Chondrocyte (in vitro differentiated cells): ENCODE measurements around the gene PARVB. TPM values are rescaled to one million over a fixed set of nuclear protein-coding genes. Genes with fewer than 3 reads are reported as not detected.

ENCODE experiments used
- DNase-seq: peaks from one replicate; pipeline ENCODE4 v3.0.0; 2021; ENCODE audit warnings: mixed read lengths, low spot score
- H3K27ac Mint-ChIP-seq: one replicate; pipeline ENCODE4 v1.8.0; 2021; ENCODE audit warnings: mild to moderate bottlenecking, moderate library complexity, mixed read lengths; ENCODE audit not compliant: unreplicated experiment
- H3K27me3 Mint-ChIP-seq: 2 replicates; pipeline ENCODE4 v1.8.0; 2021; ENCODE audit warnings: low read depth, mixed read lengths
- H3K36me3 Mint-ChIP-seq: 2 replicates; pipeline ENCODE4 v1.8.0; 2021; ENCODE audit warnings: low read depth, mixed read lengths
- H3K4me1 Mint-ChIP-seq: 2 replicates; pipeline ENCODE4 v1.8.0; 2021; ENCODE audit warnings: low read depth, mild to moderate bottlenecking, mixed read lengths
- H3K4me3 Mint-ChIP-seq: one replicate; pipeline ENCODE4 v1.8.0; 2021; ENCODE audit warnings: mild to moderate bottlenecking, moderate library complexity, mixed read lengths; ENCODE audit not compliant: unreplicated experiment
- H3K9me3 Mint-ChIP-seq: 2 replicates; pipeline ENCODE4 v1.8.0; 2021; ENCODE audit warnings: low read depth, mixed read lengths
- total RNA-seq: library from RNA; stranded (reverse); gene quantifications from 3 replicates; pipeline ENCODE4 v1.2.1, GENCODE V29; 2021
- TF ChIP-seq, protein P1 (sequence below): fragments of 200-600 bp; sonication (generic); IDR thresholded peaks from 2 replicates; pipeline ENCODE4 v1.5.0; 2021; ENCODE audit warnings: antibody characterized with exemption, mild to moderate bottlenecking, moderate library complexity

PARVB gene
- total RNA-seq, 1 donor from 2014 or later = 33.6 TPM

GRCh38 chr22:44002997-44003396 lies 21.1 kb upstream of the PARVB start:
- no peak overlapping the region for H3K27ac Mint-ChIP-seq
- H3K9me3 Mint-ChIP-seq = no peaks in the 10 kb centered on the region
- H3K4me3 Mint-ChIP-seq = no peak overlapping the region
- TF ChIP-seq, protein P1, sequence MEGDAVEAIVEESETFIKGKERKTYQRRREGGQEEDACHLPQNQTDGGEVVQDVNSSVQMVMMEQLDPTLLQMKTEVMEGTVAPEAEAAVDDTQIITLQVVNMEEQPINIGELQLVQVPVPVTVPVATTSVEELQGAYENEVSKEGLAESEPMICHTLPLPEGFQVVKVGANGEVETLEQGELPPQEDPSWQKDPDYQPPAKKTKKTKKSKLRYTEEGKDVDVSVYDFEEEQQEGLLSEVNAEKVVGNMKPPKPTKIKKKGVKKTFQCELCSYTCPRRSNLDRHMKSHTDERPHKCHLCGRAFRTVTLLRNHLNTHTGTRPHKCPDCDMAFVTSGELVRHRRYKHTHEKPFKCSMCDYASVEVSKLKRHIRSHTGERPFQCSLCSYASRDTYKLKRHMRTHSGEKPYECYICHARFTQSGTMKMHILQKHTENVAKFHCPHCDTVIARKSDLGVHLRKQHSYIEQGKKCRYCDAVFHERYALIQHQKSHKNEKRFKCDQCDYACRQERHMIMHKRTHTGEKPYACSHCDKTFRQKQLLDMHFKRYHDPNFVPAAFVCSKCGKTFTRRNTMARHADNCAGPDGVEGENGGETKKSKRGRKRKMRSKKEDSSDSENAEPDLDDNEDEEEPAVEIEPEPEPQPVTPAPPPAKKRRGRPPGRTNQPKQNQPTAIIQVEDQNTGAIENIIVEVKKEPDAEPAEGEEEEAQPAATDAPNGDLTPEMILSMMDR = no peak
- no peaks in the 10 kb centered on the region for H3K27me3 Mint-ChIP-seq
- peaks cover 18% of the 10 kb centered on the region for H3K36me3 Mint-ChIP-seq
- H3K4me1 Mint-ChIP-seq = peaks cover 2% of the 10 kb centered on the region
- no peak for DNase-seq

- no peak overlapping the region for H3K4me3 Mint-ChIP-seq
- TF ChIP-seq, protein P1 = peak; percentile 35
- no peaks in the 10 kb centered on the region for H3K9me3 Mint-ChIP-seq
- peaks cover 14% of the 10 kb centered on the region for H3K36me3 Mint-ChIP-seq
- H3K27me3 Mint-ChIP-seq = no peaks in the 10 kb centered on the region
- no peak for DNase-seq
- peaks cover 2% of the 10 kb centered on the region for H3K4me1 Mint-ChIP-seq
- no peak overlapping the region for H3K27ac Mint-ChIP-seq
These were observed 20.5 kb upstream of the PARVB start for GRCh38 chr22:44003405-44004103.

GRCh38 chr22:44004104-44004460 lies 20.0 kb upstream of the PARVB start:
- TF ChIP-seq, protein P1 = no peak
- Mint-ChIP-seq H3K4me1 (peaks cover 2% of the 10 kb centered on the region), H3K4me3 (no peak overlapping the region), H3K36me3 (peaks cover 10% of the 10 kb centered on the region), H3K27me3 (no peaks in the 10 kb centered on the region), H3K27ac (no peak overlapping the region), H3K9me3 (no peaks in the 10 kb centered on the region)
- DNase-seq = no peak

GRCh38 chr22:44005524-44005923 lies 18.6 kb upstream of the PARVB start:
- Mint-ChIP-seq H3K36me3 (peaks cover 10% of the 10 kb centered on the region), H3K27ac (no peak overlapping the region), H3K4me1 (peaks cover 2% of the 10 kb centered on the region), H3K4me3 (no peak overlapping the region), H3K9me3 (no peaks in the 10 kb centered on the region), H3K27me3 (no peaks in the 10 kb centered on the region)
- DNase-seq = no peak
- TF ChIP-seq, protein P1 = no peak

DNA sequence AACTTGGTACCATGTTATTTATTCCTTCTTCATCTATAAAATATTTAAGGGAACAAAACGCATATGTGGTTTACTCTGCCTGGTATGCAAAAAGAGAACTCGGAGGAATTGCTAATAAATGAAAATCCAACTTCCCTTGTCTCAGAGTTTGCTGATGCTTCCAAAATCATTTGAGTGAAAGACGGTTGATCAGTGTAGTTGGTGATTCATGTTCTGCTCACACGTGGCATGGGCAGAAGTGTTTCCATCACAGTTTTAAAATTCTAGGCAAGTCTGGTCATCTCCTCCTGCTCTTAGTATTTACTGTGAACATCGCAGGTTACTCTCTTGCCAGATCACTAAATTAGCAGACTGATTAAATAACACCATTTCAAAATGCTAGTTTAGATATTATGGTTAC lies 11.9 kb upstream of the PARVB start:
- no peaks in the 10 kb centered on the region for H3K9me3 Mint-ChIP-seq
- H3K4me3 Mint-ChIP-seq = no peak overlapping the region
- H3K4me1 Mint-ChIP-seq = no peaks in the 10 kb centered on the region
- TF ChIP-seq, protein P1 = no peak
- no peaks in the 10 kb centered on the region for H3K27me3 Mint-ChIP-seq
- H3K36me3 Mint-ChIP-seq = peaks cover 3% of the 10 kb centered on the region
- no peak overlapping the region for H3K27ac Mint-ChIP-seq
- no peak for DNase-seq
